H9 (cell line): Measurements from ENCODE around the gene DICER1. TPM values are rescaled to one million over a fixed set of nuclear protein-coding genes. Genes with fewer than 3 reads are reported as not detected.

Experiments
- DNase-seq: peaks from one replicate; pipeline ENCODE4 v3.0.0-alpha.2; 2017
- H2AFZ ChIP-seq: one replicate; pipeline ENCODE4 v1.6.1; 2013; ENCODE audit warnings: mild to moderate bottlenecking, low read length, control low read depth, moderate library complexity
- H2AK5ac ChIP-seq: 2 replicates; pipeline ENCODE4 v1.6.1; 2013; ENCODE audit warnings: low read length, control low read depth, mixed read lengths; ENCODE audit not compliant: insufficient read length
- H2BK120ac ChIP-seq: one replicate; pipeline ENCODE4 v1.6.1; 2013; ENCODE audit warnings: low read depth, mild to moderate bottlenecking, low read length, control low read depth, inconsistent platforms; ENCODE audit not compliant: poor library complexity, severe bottlenecking
- H2BK12ac ChIP-seq: 2 replicates; pipeline ENCODE4 v1.6.1; 2013; ENCODE audit warnings: low read length, control low read depth, mixed read lengths, low read depth; ENCODE audit not compliant: insufficient read length
- H2BK15ac ChIP-seq: 2 replicates; pipeline ENCODE4 v1.6.1; 2013; ENCODE audit warnings: low read depth, low read length, control low read depth
- H2BK20ac ChIP-seq: one replicate; pipeline ENCODE4 v1.6.1; 2013; ENCODE audit warnings: low read depth, mild to moderate bottlenecking, low read length, control low read depth, inconsistent platforms; ENCODE audit not compliant: poor library complexity, severe bottlenecking
- H2BK5ac ChIP-seq: 2 replicates; pipeline ENCODE4 v1.6.1; 2013; ENCODE audit warnings: low read length, control low read depth, mixed read lengths; ENCODE audit not compliant: insufficient read length
- H3K14ac ChIP-seq: 2 replicates; pipeline ENCODE4 v1.6.1; 2013; ENCODE audit warnings: low read length, control low read depth; ENCODE audit not compliant: insufficient read depth
- H3K18ac ChIP-seq: 2 replicates; pipeline ENCODE4 v1.6.1; 2013; ENCODE audit warnings: low read depth, mild to moderate bottlenecking, mixed read lengths, low read length, control low read depth; ENCODE audit not compliant: insufficient read length
- H3K23ac ChIP-seq: 2 replicates; pipeline ENCODE4 v1.6.1; 2013; ENCODE audit warnings: low read length, control low read depth, mixed read lengths, low read depth; ENCODE audit not compliant: insufficient read length
- H3K23me2 ChIP-seq: 2 replicates; pipeline ENCODE4 v1.6.1; 2013; ENCODE audit warnings: low read depth, mild to moderate bottlenecking, mixed read lengths, low read length, control low read depth; ENCODE audit not compliant: insufficient read length, poor library complexity, severe bottlenecking
- H3K27ac ChIP-seq: 2 replicates; pipeline ENCODE4 v1.5.1; 2013; ENCODE audit warnings: low read length, control low read depth, mixed read lengths, low read depth; ENCODE audit not compliant: insufficient read length
- H3K27me3 ChIP-seq: 2 replicates; pipeline ENCODE4 v1.6.1; 2013; ENCODE audit warnings: low read length, control low read depth, inconsistent platforms; ENCODE audit not compliant: insufficient read depth
- H3K4ac ChIP-seq: 2 replicates; pipeline ENCODE4 v1.6.1; 2013; ENCODE audit warnings: low read depth, mild to moderate bottlenecking, control low read depth, inconsistent platforms, low read length, moderate library complexity
- H3K4me1 ChIP-seq: 2 replicates; pipeline ENCODE4 v1.6.1; 2013; ENCODE audit warnings: low read length, control low read depth, inconsistent platforms; ENCODE audit not compliant: insufficient read depth
- H3K4me2 ChIP-seq: 2 replicates; pipeline ENCODE4 v1.6.1; 2013; ENCODE audit warnings: low read length, control low read depth, mixed read lengths; ENCODE audit not compliant: insufficient read length, insufficient read depth
- H3K56ac ChIP-seq: 2 replicates; pipeline ENCODE4 v1.6.1; 2013; ENCODE audit warnings: low read depth, mild to moderate bottlenecking, mixed read lengths, low read length, control low read depth; ENCODE audit not compliant: insufficient read length
- H3K79me1 ChIP-seq: 2 replicates; pipeline ENCODE4 v1.6.1; 2013; ENCODE audit warnings: low read depth, mild to moderate bottlenecking, moderate library complexity, low read length, control low read depth, inconsistent platforms; ENCODE audit not compliant: insufficient read depth, poor library complexity, severe bottlenecking
- H3K79me2 ChIP-seq: 2 replicates; pipeline ENCODE4 v1.6.1; 2013; ENCODE audit warnings: low read length, control low read depth, inconsistent platforms; ENCODE audit not compliant: insufficient read depth
- H3K9ac ChIP-seq: 2 replicates; pipeline ENCODE4 v1.6.1; 2013; ENCODE audit warnings: low read length, control low read depth, mixed read lengths; ENCODE audit not compliant: insufficient read length; ENCODE audit errors: extremely low read depth
- H3K9me3 ChIP-seq: one replicate; pipeline ENCODE4 v1.6.1; 2013; ENCODE audit warnings: low read depth, low read length, inconsistent platforms; ENCODE audit not compliant: control insufficient read depth
- H3T11ph ChIP-seq: one replicate; pipeline ENCODE4 v1.6.1; 2013; ENCODE audit warnings: mild to moderate bottlenecking, low read length, control low read depth, inconsistent platforms
- H4K20me1 ChIP-seq: one replicate; pipeline ENCODE4 v1.6.1; 2013; ENCODE audit not compliant: control insufficient read depth, insufficient read length, insufficient read depth
- H4K5ac ChIP-seq: 2 replicates; pipeline ENCODE4 v1.6.1; 2013; ENCODE audit warnings: low read depth, mild to moderate bottlenecking, mixed read lengths, low read length, control low read depth; ENCODE audit not compliant: insufficient read length
- H4K8ac ChIP-seq: replicated peaks from 2 replicates; pipeline ENCODE4 v1.6.1; 2013; ENCODE audit warnings: low read length, control low read depth, mixed read lengths, low read depth; ENCODE audit not compliant: insufficient read length
- H4K91ac ChIP-seq: 2 replicates; pipeline ENCODE4 v1.6.1; 2013; ENCODE audit warnings: low read depth, mild to moderate bottlenecking, moderate library complexity, mixed read lengths, low read length, control low read depth; ENCODE audit not compliant: insufficient read length
- H3K27ac Mint-ChIP-seq, 3 experiments: 2 replicates in 2 of 3; 3 replicates in 1 of 3; pipeline ENCODE4 v1.8.0; 2020 to 2021; ENCODE audit warnings: mixed read lengths in 3 of 3, mild to moderate bottlenecking in 1 of 3, moderate library complexity in 1 of 3
- H3K27me3 Mint-ChIP-seq: 2 replicates; pipeline ENCODE4 v1.8.0; 2021; ENCODE audit warnings: low read depth, mild to moderate bottlenecking, moderate library complexity, mixed read lengths
- H3K36me3 Mint-ChIP-seq, 3 experiments: 2 replicates in 2 of 3; 3 replicates in 1 of 3; pipeline ENCODE4 v1.8.0; 2020 to 2021; ENCODE audit warnings: low read depth in 3 of 3, mixed read lengths in 3 of 3; ENCODE audit not compliant: insufficient read depth in 1 of 3
- H3K4me1 Mint-ChIP-seq, 2 experiments: 2 replicates each; pipeline ENCODE4 v1.8.0; 2020; ENCODE audit warnings: mixed read lengths in 2 of 2
- H3K4me3 Mint-ChIP-seq, 2 experiments: 2 replicates in 1 of 2; 3 replicates in 1 of 2; pipeline ENCODE4 v1.8.0; 2020 to 2021; ENCODE audit warnings: mild to moderate bottlenecking in 2 of 2, mixed read lengths in 2 of 2, moderate library complexity in 1 of 2
- H3K9me3 Mint-ChIP-seq, 2 experiments: 2 replicates in 1 of 2; 3 replicates in 1 of 2; pipeline ENCODE4 v1.8.0; 2020; ENCODE audit warnings: mild to moderate bottlenecking in 2 of 2, mixed read lengths in 2 of 2, moderate library complexity in 1 of 2
- WGBS: extraction: QIAGEN DNeasy Blood & Tissue Kit; methylation state at CpG from one replicate; pipeline ENCODE4 v1.1.7; 2013; ENCODE audit warnings: missing lambda C conversion rate, low lambda C conversion rate, mixed read lengths; ENCODE audit not compliant: insufficient read length; ENCODE audit errors: extremely low coverage; 5-methylcytosine and 5-hydroxymethylcytosine counted together
- total RNA-seq: library from RNA; stranded (reverse); gene quantifications from 2 replicates; pipeline ENCODE4 v1.2.1, GENCODE V29; 2021
- TF ChIP-seq, protein P1 (sequence below): fragments of 200-600 bp; sonication (generic); conservative IDR thresholded peaks from 3 replicates; pipeline ENCODE4 v1.8.0; 2021; ENCODE audit warnings: antibody characterized with exemption, mild to moderate bottlenecking

DICER1 gene
- total RNA-seq, 1 experiment from 2014 or later: 57.0 TPM

DNA sequence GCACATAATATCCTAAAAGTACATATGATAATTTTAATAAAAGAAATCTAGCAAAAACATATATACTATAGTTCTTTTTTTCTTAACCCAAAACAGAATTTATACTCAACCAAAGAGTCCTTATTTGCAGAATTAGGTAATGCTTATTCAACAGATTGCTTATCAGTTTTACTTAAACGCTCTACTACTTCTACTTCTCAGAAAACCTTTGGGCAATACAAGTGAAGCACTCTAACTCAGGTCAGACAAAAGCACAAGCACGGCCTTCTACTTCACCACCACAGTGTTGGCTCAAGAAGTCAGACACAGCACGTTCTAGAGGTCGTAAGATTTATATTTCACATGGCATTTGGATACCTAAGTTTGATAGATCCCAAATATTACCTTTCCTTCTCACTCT is 29.2 kb downstream of the DICER1 start:
- Histone ChIP-seq H3K9ac (no peak overlapping the region), H3K14ac (no peak overlapping the region), H3T11ph (no peak overlapping the region), H4K5ac (no peak overlapping the region), H3K79me2 (peaks cover 2% of the 10 kb centered on the region; the same call in 1 of the 2 replicates), H3K27ac (no peak overlapping the region), H2BK120ac (no peak overlapping the region), H2BK15ac (no peak overlapping the region), H3K18ac (no peak overlapping the region), H2BK5ac (no peak overlapping the region), H2BK20ac (no peak overlapping the region), H3K4ac (no peak overlapping the region), H2AFZ (no peak overlapping the region), H3K4me1 (no peaks in the 10 kb centered on the region; the same call in 1 of the 2 replicates), H3K79me1 (no peaks in the 10 kb centered on the region), H3K27me3 (no peaks in the 10 kb centered on the region), H2AK5ac (no peak overlapping the region), H4K91ac (no peak overlapping the region), H2BK12ac (no peak overlapping the region), H4K8ac (no peak overlapping the region), H3K23ac (no peak overlapping the region), H3K4me2 (no peak overlapping the region), H3K56ac (no peak overlapping the region), H4K20me1 (no peaks in the 10 kb centered on the region), H3K9me3 (no peaks in the 10 kb centered on the region), H3K23me2 (no peaks in the 10 kb centered on the region)
- Mint-ChIP-seq H3K27ac (peak overlapping the region in 1 of 3 experiments; percentile 16; a peak in 1 of 7 replicates), H3K4me3 (no peak overlapping the region), H3K4me1 (peaks cover 14 to 24% of the 10 kb centered on the region in 2 experiments), H3K36me3 (peaks cover 9 to 57% (median 30%) of the 10 kb centered on the region in 3 experiments; a peak in 6 of 7 replicates), H3K9me3 (no peaks in the 10 kb centered on the region), H3K27me3 (no peaks in the 10 kb centered on the region)
- TF ChIP-seq, protein P1, sequence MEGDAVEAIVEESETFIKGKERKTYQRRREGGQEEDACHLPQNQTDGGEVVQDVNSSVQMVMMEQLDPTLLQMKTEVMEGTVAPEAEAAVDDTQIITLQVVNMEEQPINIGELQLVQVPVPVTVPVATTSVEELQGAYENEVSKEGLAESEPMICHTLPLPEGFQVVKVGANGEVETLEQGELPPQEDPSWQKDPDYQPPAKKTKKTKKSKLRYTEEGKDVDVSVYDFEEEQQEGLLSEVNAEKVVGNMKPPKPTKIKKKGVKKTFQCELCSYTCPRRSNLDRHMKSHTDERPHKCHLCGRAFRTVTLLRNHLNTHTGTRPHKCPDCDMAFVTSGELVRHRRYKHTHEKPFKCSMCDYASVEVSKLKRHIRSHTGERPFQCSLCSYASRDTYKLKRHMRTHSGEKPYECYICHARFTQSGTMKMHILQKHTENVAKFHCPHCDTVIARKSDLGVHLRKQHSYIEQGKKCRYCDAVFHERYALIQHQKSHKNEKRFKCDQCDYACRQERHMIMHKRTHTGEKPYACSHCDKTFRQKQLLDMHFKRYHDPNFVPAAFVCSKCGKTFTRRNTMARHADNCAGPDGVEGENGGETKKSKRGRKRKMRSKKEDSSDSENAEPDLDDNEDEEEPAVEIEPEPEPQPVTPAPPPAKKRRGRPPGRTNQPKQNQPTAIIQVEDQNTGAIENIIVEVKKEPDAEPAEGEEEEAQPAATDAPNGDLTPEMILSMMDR: no peak
- DNase-seq: no peak
- WGBS: no CpG with 5 or more reads among the region's 4 CpGs
